NB4 (cell line): Measurements from ENCODE around the gene LEFTY2.
A peak's percentile ranks its signal among the peaks of the same experiment; 100 is the strongest.

Source experiments
- DNase-seq: peaks from one replicate; pipeline ENCODE4 v3.0.0; 2010; ENCODE audit warnings: low read depth
- H3K4me3 ChIP-seq: one replicate; pipeline ENCODE4 v1.5.1; 2011; ENCODE audit warnings: mild to moderate bottlenecking, low read depth, low read length, moderate library complexity
- MYC ChIP-seq: IDR thresholded peaks from 2 replicates; pipeline ENCODE4 v1.6.1; 2011; ENCODE audit warnings: low read depth, low read length
- POLR2A ChIP-seq: IDR thresholded peaks from 2 replicates; pipeline ENCODE4 v1.6.1; 2011; ENCODE audit warnings: mild to moderate bottlenecking; ENCODE audit not compliant: insufficient read length; ENCODE audit errors: extremely low read depth
- TF ChIP-seq, protein P1 (sequence below): IDR thresholded peaks from 2 replicates; pipeline ENCODE4 v1.6.1; 2011; ENCODE audit warnings: low read depth, low read length
- TF ChIP-seq, protein P2 (sequence below): IDR thresholded peaks from one replicate; pipeline ENCODE4 v1.5.1; 2012; ENCODE audit warnings: low read depth, low read length

The LEFTY2 gene

DNA sequence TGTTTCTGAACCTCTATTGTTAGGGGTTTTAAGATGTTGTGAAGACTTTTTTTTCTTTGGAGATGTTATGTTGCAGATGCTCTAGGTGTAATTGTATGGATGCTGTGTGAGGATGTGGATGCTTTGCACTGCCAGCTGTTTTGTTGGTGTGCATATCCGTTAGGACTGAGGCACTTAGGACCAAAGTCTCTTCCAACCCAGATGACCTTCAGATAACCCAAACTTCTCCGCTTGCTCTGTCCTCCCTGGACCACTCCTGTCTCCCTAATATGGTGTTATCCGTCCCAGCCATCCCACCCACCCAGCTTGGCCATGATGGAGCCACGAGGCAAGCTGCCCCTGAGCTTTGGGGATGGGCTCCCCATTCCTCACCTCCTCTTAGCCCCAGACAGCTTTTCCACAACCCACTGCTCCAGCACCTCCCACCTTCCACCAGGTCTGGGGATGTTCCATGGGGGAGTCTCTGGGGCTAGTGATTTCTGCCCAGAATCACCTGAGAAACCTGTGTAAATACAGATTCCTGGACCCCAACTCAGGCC, 5.1 kb upstream of the LEFTY2 start:
- no peak for TF ChIP-seq MYC
- TF ChIP-seq, protein P1, sequence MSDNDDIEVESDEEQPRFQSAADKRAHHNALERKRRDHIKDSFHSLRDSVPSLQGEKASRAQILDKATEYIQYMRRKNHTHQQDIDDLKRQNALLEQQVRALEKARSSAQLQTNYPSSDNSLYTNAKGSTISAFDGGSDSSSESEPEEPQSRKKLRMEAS, result no peak
- no peak for TF ChIP-seq POLR2A
- TF ChIP-seq, protein P2, sequence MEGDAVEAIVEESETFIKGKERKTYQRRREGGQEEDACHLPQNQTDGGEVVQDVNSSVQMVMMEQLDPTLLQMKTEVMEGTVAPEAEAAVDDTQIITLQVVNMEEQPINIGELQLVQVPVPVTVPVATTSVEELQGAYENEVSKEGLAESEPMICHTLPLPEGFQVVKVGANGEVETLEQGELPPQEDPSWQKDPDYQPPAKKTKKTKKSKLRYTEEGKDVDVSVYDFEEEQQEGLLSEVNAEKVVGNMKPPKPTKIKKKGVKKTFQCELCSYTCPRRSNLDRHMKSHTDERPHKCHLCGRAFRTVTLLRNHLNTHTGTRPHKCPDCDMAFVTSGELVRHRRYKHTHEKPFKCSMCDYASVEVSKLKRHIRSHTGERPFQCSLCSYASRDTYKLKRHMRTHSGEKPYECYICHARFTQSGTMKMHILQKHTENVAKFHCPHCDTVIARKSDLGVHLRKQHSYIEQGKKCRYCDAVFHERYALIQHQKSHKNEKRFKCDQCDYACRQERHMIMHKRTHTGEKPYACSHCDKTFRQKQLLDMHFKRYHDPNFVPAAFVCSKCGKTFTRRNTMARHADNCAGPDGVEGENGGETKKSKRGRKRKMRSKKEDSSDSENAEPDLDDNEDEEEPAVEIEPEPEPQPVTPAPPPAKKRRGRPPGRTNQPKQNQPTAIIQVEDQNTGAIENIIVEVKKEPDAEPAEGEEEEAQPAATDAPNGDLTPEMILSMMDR, result no peak
- H3K4me3 ChIP-seq, result no peak overlapping the region
- DNase-seq, result no peak

DNA sequence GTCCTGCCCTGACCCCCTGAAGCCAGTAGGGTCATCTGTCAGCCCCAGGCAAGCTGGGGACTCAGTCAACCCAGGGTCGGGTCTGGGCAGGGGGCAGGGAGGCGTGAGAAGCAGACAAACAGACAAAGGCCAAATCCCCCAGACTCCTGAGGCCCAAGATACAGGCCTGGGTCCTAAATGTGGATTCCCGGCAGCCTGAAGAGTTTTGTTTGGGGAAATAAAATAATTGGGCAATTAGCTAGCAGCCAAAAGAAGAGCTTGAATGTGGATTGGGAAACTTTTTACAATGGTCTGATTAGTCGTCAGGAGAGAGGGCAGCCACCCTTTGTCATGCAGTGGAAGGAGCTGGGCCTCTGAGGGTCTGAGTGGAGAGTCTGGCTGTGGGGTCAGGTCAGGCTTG, 4.5 kb upstream of the LEFTY2 start:
- no peak overlapping the region for H3K4me3 ChIP-seq
- TF ChIP-seq, protein P1, result no peak
- no peak for DNase-seq

DNA sequence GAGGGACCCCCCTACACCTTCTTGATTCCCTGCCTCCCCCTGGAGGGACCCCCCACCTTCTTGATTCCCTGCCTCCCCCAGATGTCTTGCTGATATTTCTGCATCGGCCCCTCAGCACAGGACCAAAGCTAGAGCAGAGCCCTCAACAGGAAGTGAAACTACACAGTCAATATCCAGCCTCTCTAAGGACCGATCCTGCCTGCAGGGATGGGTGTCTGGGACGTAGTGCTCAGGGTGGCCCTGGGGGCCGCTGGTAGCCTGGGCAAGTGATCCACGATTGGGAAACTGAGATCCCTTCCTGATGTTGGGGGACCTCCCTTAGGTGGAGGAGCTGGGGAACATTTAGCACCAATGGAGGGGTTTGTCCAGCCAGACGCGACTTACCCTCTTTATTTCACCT, 3.9 kb upstream of the LEFTY2 start:
- TF ChIP-seq MYC (no peak), POLR2A (no peak)
- TF ChIP-seq, protein P1, result no peak
- TF ChIP-seq, protein P2, result no peak
- peak; percentile 69 for DNase-seq
- H3K4me3 ChIP-seq, result no peak overlapping the region

DNA sequence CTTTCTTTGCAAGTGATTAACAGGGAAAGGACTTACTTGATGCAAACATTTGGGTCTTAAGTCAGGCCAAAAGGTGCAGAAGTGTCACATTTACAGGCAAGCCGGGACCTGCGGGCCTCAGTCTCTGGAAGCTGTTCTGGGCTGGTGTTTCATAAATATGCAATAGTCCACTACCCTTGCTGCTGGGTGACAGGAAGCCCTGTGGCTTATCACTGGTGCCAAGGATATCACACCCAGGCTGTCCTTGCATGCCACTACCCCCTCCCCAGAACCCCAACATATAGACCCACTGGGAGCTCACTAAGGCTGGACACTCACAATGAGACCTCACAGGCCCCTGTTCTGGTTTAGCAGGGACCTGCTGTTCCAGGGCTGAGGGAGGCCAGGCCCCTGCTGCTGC, 3.4 kb upstream of the LEFTY2 start:
- TF ChIP-seq, protein P1, result no peak
- TF ChIP-seq MYC (no peak), POLR2A (no peak)
- TF ChIP-seq, protein P2, result no peak
- no peak overlapping the region for H3K4me3 ChIP-seq
- DNase-seq, result no peak

DNA sequence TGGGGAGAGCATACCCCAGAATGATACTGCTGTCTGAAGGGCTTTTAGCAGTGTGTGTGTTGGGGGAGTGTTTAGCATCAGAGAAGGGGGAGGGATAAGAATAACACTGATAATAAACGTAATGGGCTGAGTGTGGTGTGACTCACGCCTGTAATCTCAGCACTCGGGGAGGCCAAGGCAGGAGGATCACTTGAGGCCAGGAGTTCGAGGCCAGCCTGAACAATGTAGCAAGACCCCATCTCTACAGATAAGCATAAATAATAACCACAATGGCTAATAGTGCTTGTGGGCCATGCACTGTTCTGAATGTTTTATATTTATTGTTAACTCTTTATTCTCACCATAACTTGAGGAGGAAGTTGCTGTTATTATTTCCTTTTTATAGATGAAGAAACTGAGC, 2.6 kb upstream of the LEFTY2 start:
- H3K4me3 ChIP-seq, result no peak overlapping the region
- TF ChIP-seq, protein P1, result no peak
- no peak for TF ChIP-seq MYC
- DNase-seq, result no peak

DNA sequence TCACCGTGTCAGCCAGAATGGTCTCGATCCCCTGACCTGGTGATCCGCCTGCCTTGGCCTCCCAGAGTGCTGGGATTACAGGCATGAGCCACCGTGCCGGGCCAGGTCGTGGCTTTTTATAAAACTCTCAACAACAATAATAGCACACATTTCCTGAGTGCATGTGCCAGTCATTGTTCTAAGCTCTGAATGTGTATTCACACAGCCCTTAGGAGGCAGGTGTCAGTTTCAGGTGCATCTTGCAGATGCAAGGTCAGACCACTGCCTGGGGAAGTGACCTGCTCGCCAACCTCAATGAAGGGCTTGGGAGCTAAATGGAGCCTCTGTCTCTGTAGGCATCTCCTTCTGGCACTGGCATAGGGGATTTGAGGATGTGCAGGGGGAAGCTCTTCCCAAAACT, 1.6 kb upstream of the LEFTY2 start:
- no peak overlapping the region for H3K4me3 ChIP-seq
- no peak for DNase-seq
- no peak for TF ChIP-seq MYC
- TF ChIP-seq, protein P1, result no peak
- TF ChIP-seq POLR2A, result no peak
- TF ChIP-seq, protein P2, result no peak

DNA sequence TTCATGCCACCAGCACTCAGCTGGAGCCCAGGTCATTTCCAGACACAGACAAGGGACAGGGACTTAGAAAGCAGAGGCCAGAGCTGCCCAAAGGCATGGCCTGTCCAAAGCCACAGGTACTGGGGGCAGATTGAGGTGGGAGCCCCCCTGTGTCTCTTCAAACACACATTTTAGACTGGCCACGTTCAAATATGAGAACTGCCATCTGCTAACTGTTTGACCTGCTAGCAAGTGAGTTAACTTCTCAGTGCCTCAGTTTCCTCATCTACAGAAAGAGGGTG, 862 bp upstream of the LEFTY2 start:
- DNase-seq, result no peak
- TF ChIP-seq, protein P1, result no peak
- no peak for TF ChIP-seq MYC
- H3K4me3 ChIP-seq, result no peak overlapping the region
